Measurements from ENCODE around the gene CNTROB.

Gene CNTROB

GRCh38 chr17:7909089-7909488 lies 22.9 kb upstream of the CNTROB start:
- DNase-seq: no peak
- no peak for ATAC-seq

GRCh38 chr17:7910281-7910680 lies 21.7 kb upstream of the CNTROB start:
- no peak for ATAC-seq

GRCh38 chr17:7910711-7911110 lies 21.3 kb upstream of the CNTROB start:
- DNase-seq: no peak
- no peak for ATAC-seq

More at GRCh38 chr17:7910281-7910680, 21.7 kb upstream of the CNTROB start:
- no peak for DNase-seq

- ATAC-seq (no peak), DNase-seq (no peak)
Measured at GRCh38 chr17:7911116-7911515, 20.9 kb upstream of the CNTROB start.

GRCh38 chr17:7912927-7913524 lies 19.0 kb upstream of the CNTROB start:
- peak; percentile 24 for DNase-seq

GRCh38 chr17:7915179-7915610 lies 16.8 kb upstream of the CNTROB start:
- ATAC-seq (peak; percentile 1), DNase-seq (no peak)

More at GRCh38 chr17:7912927-7913524, 19.0 kb upstream of the CNTROB start:
- ATAC-seq: peak; percentile 51

- DNase-seq (peak; percentile 93), ATAC-seq (peak; percentile 83)
Measured at GRCh38 chr17:7915611-7916384, 16.2 kb upstream of the CNTROB start, which contains the start of gene RNF227. Gene RNF227 (minus strand): TSS chr17:7916289. CDS start chr17:7916195, 94 bp downstream.

- ATAC-seq (no peak), DNase-seq (no peak)
Measured at GRCh38 chr17:7916385-7916682, 15.7 kb upstream of the CNTROB start.

- ATAC-seq (no peak), DNase-seq (no peak)
Measured at GRCh38 chr17:7916808-7917207, 15.2 kb upstream of the CNTROB start.

- DNase-seq (no peak), ATAC-seq (peak; percentile 22)
Measured at GRCh38 chr17:7922269-7922844, 9.6 kb upstream of the CNTROB start.

GRCh38 chr17:7922845-7923628 lies 9.0 kb upstream of the CNTROB start:
- DNase-seq: peak; percentile 85

GRCh38 chr17:7927596-7927995 lies 4.4 kb upstream of the CNTROB start:
- ATAC-seq (no peak), DNase-seq (no peak)

More at GRCh38 chr17:7922845-7923628, 9.0 kb upstream of the CNTROB start:
- peak; percentile 89 for ATAC-seq

- DNase-seq (peak; percentile 43), ATAC-seq (no peak)
Measured at GRCh38 chr17:7929158-7930023, 2.6 kb upstream of the CNTROB start, which contains the start of gene KCNAB3. Gene KCNAB3 (minus strand): TSS chr17:7929856. CDS start chr17:7929435, 421 bp downstream.

GRCh38 chr17:7930841-7931631 lies 970 bp upstream of the CNTROB start:
- no peak for DNase-seq
- no peak for ATAC-seq

- ATAC-seq (peak; percentile 36), DNase-seq (peak; percentile 36)
Measured at GRCh38 chr17:7932483-7932891, 481 bp downstream of the CNTROB start.

GRCh38 chr17:7932949-7933348 lies 943 bp downstream of the CNTROB start:
- ATAC-seq (no peak), DNase-seq (peak; percentile 44)

GRCh38 chr17:7935859-7936258 lies 3.9 kb downstream of the CNTROB start:
- DNase-seq (no peak), ATAC-seq (no peak)

GRCh38 chr17:7940034-7940433 lies 8.0 kb downstream of the CNTROB start:
- no peak for ATAC-seq
- DNase-seq: no peak

- ATAC-seq (no peak), DNase-seq (no peak)
Measured at GRCh38 chr17:7940743-7941142, 8.7 kb downstream of the CNTROB start.

- no peak for DNase-seq
- no peak for ATAC-seq
Measured at GRCh38 chr17:7943291-7943690, 11.3 kb downstream of the CNTROB start.

- ATAC-seq (no peak), DNase-seq (no peak)
Measured at GRCh38 chr17:7944326-7944725, 12.3 kb downstream of the CNTROB start.

Data from stimulated activated naive CD8-positive, alpha-beta T cell treated with anti-CD3 and anti-CD28 coated beads, Interleukin-15, Interleukin-2, amounts not matched to agents 100 U/mL and 50 U/mL, for 24 hours (primary cell).